BJ (cell line): ENCODE data around the gene PTPRG. TPM values are rescaled to one million over a fixed set of nuclear protein-coding genes. Genes with fewer than 3 reads are reported as not detected.

Experiments used
- CTCF ChIA-PET: fragments of 350-600 bp; formaldehyde crosslinking; extraction: SDS; loops from one replicate; lab custom pipeline; 2021; ENCODE audit warnings: antibody characterized with exemption, inconsistent platforms; lab: Yijun Ruan, JAX
- POLR2A ChIA-PET: fragments of 300-600 bp; sonication (Branson Sonifier 250); formaldehyde crosslinking; extraction: SDS; loops from one replicate; lab custom pipeline; 2021; ENCODE audit warnings: antibody characterized with exemption; lab: Charles Lee
- DNase-seq: peaks from one replicate; pipeline ENCODE4 v3.0.0-alpha.2; 2011; ENCODE audit warnings: low read depth
- H3K27me3 ChIP-seq: 2 replicates; pipeline ENCODE4 v1.6.0; 2011; ENCODE audit warnings: low read length; ENCODE audit not compliant: control insufficient read depth, insufficient read depth
- H3K36me3 ChIP-seq: 2 replicates; pipeline ENCODE4 v1.5.1; 2011; ENCODE audit warnings: low read length; ENCODE audit not compliant: control insufficient read depth, insufficient read depth
- H3K4me3 ChIP-seq: 2 replicates; pipeline ENCODE4 v1.5.1; 2011; ENCODE audit warnings: low read depth, mild to moderate bottlenecking, control low read depth, low read length
- CTCF ChIP-seq: IDR thresholded peaks from 2 replicates; pipeline ENCODE4 v1.5.1; 2011; ENCODE audit warnings: low read depth, mild to moderate bottlenecking, control low read depth, inconsistent platforms, low read length, moderate library complexity; ENCODE audit not compliant: insufficient read depth
- polyA plus RNA-seq: library from polyadenylated mRNA; depleted of rRNA; stranded (reverse); fragments of >200 nt; gene quantifications from 2 replicates; pipeline ENCODE4 v1.2.3, GENCODE V29; 2011

PTPRG gene
- polyA plus RNA-seq, 1 experiment, result 20.8 TPM

DNA sequence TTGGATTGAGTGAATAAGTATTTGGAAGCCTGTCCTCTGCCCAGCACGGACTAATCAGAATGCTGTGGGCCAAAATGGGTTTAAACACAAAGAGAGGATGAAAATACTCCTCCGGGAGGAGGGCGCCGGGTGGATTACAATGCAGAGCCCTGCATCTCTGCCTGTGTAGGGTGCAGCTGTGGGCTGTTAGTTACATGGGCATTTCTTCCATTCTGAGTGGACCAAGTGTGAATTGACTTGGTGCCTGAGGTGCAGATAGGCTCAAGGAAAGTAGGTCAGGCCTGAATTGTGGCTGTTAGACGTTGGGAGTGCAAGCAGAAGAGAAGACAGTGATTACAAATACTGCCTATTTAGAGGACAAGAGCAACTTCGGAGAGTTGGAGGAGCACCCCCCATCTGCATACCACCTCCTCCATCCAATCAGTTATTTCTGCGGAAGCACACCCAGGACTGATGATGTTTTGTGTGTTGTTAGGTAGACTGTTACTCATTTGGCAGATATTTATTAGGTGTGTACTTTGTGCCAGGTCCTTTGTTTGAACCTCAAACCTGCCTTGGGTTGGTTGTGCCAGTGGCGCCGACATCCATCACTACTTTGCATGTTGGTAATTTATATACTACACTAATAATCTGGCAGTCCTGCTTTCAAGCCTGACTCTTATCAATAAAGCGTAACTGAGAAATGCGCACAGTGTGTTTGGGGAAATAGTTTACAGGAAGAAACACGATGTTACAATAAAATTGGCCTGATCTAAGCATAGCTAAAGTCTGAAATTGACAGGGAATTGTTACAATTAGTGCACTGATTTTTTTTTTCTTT lies 33.0 kb downstream of the PTPRG start:
- ChIA-PET POLR2A (no interaction called here), CTCF (interaction anchor here (0.7 to 0.9 kb wide), 2 partner anchors 9 to 1723 kb away, joined by 4 read pairs; no protein-coding TSS in a partner anchor)
- Histone ChIP-seq H3K4me3 (no peak overlapping the region), H3K36me3 (no peaks in the 10 kb centered on the region), H3K27me3 (no peaks in the 10 kb centered on the region)
- no peak for DNase-seq
- TF ChIP-seq CTCF, result no peak

DNA sequence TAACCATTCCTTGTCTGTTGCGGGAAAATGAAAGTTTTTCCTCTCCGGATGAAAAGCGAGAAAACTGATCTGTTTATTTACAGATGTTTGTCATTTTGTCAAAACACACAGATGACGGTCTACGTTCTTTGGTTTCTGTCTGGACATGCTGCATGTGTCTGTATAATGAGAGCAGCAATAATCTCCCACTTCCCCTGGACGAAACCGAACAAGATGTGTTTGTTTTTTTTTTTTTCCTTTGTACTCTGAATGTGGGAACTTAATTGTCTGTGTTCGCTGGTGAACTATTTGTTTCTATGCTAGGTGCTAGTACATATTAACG lies 33.6 kb downstream of the PTPRG start:
- Histone ChIP-seq H3K27me3 (no peaks in the 10 kb centered on the region), H3K36me3 (no peaks in the 10 kb centered on the region), H3K4me3 (no peak overlapping the region)
- no peak for TF ChIP-seq CTCF
- DNase-seq, result no peak
- POLR2A ChIA-PET, result no interaction called here
- CTCF ChIA-PET, result interaction anchor here (0.6 to 1.7 kb wide), 4 partner anchors 11 to 1723 kb away, joined by 3 to 5 read pairs (median 4); no protein-coding TSS in a partner anchor

DNA sequence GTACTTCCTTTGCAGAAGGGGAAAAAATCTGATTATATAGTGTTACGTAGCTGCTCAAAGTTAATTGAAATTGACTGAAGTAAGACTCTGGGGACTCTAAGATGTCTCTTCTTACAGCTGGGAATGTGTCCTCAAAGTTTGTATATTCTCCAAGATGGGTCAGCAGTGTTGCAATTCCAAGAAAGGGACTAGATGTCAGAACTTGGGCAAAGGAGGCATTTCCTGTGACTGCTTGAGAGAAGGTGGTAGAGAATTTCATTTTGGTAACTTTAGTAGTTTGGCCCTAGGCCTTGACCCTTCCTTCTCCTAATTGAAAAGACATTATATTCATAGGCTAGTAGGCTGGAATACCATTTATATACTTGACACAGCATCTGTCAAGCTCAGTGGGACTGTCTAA lies 33.9 kb downstream of the PTPRG start:
- TF ChIP-seq CTCF, result no peak
- DNase-seq, result no peak
- Histone ChIP-seq H3K27me3 (no peaks in the 10 kb centered on the region), H3K36me3 (no peaks in the 10 kb centered on the region), H3K4me3 (no peak overlapping the region)
- ChIA-PET CTCF (interaction anchor here (0.6 to 1.7 kb wide), 3 partner anchors 11 to 593 kb away, joined by 3 to 5 read pairs (median 4); no protein-coding TSS in a partner anchor), POLR2A (no interaction called here)

- no peak for DNase-seq
- CTCF ChIA-PET, result interaction anchor here (0.6 to 1.7 kb wide), 4 partner anchors 12 to 592 kb away, joined by 3 to 5 read pairs (median 4); no protein-coding TSS in a partner anchor
Measured at GRCh38 chr3:61595826-61596225, 34.5 kb downstream of the PTPRG start.

More at GRCh38 chr3:61595826-61596225, 34.5 kb downstream of the PTPRG start:
- POLR2A ChIA-PET, result no interaction called here
- Histone ChIP-seq H3K27me3 (no peaks in the 10 kb centered on the region), H3K36me3 (no peaks in the 10 kb centered on the region), H3K4me3 (no peak overlapping the region)
- TF ChIP-seq CTCF, result no peak
